ENCODE results near the gene SSR1.

GRCh38 chr6:7260291-7261031 lies 52.5 kb downstream of the SSR1 start:
- no peak for TF ChIP-seq CTCF (IDR thresholded peaks at IDR 0.05)
- TF ChIP-seq POLR2A (IDR thresholded peaks at IDR 0.05), result no peak

Measured in right lobe of liver (tissue), 4 donors.